GM18867 (cell line): ENCODE measurements around the gene NPHP4.

Experiments
- ATAC-seq: cut with Tn5 transposase; IDR thresholded peaks from one replicate; pipeline ENCODE4 v1.9.1; 2021; ENCODE audit warnings: mild to moderate bottlenecking, moderate library complexity; ENCODE audit not compliant: unreplicated experiment

The NPHP4 gene

DNA sequence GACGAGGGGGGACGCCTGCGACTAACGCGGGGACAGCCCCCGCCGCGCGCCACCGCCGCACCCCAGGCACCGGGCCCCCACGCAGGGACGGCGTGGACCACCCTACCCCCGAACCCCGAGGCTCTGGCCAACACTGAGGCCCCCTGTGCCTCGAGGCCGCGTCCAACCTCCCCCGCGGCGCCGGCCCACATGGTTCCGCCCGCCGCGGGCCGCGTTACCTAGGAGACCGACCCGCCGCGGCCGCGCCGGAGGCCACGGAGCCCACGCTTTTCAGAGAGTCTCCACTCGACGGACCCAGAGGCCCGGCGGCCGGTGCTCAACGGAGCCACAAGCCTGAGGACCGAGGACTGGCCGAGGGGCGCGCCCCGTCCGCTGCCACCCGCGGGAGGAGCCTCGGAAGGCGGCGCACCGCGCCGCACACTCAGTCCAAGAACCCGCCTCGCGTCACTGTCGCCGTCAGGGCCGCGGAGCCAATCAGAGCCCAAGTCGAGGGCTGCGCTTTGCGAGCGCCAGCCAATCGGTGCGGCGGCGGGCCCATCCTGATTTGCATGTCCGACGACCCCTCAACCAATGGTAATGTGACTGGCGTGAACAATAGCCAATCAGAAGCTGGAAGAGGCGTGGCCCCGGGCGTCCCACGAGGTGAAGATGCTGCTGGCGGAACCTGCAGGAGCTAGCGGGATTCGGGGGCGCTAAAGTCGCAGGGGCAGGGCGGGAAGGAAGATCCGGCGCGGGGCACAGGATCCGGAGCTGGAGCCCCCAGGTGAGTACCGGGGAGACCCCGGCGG, at the start of gene NPHP4:
TSS of gene NPHP4 (minus strand) at position 400 of the 788 bp plus-strand sequence. CDS start 6,136 bp downstream, outside the sequence.
- ATAC-seq, result peak; percentile 84

DNA sequence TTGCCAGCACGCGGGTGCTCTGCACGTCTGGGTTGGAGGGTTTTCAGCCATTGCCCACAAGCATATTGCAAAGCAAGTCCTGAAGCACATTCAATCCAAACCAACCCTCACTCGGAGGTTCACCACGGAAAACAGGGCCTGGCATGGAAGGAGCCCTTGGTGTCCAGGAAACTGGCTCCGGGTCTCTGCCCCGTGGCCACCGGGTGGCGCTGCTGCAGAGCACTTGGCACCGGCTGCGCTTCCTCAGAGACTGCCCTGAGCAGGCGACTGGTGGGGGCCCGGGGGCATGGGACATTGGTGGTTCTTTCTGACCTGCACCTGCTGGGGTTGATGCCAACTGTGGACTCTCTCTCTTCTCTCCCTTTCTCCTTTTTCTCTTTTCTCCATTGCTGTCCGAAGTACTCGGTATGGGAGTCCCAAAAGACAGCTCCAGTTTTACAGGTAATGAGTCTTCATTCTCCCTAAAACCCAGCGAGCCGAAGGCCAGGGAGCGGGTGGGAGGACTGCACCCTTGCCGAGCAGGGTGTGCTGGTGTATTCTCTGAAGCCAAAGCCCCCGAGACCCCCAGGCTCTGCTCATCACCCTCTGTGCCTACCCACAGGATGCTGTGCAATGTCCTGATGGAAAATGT, 49.3 kb upstream of the NPHP4 start:
- ATAC-seq, result no peak

DNA sequence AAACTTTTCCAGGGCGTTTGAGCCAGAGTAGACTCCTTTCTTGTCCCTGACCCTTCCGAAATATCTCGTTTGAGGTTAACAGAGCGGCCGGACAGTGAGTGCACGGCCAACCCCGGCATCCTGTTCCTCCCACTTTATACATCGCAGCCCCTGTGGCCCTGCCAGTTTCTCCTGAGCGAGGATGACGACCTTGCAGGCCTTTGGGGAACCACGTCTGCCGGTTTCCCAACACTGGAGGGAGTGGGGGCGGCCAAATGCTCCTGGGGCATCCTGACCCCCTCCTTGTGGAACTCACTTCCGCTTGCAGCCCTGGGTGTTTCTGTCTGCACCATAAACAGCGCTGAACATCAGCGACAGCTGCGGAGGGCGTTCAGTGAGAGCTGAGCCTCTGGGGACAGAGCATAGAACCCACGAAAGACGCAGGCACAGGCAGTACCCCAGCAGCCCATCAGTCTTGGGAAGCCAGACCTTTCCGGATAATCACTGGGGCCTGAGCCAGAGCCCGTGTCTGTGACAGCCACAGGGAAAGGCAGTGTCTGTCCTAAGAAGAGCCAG, 48.7 kb upstream of the NPHP4 start:
- ATAC-seq, result no peak

DNA sequence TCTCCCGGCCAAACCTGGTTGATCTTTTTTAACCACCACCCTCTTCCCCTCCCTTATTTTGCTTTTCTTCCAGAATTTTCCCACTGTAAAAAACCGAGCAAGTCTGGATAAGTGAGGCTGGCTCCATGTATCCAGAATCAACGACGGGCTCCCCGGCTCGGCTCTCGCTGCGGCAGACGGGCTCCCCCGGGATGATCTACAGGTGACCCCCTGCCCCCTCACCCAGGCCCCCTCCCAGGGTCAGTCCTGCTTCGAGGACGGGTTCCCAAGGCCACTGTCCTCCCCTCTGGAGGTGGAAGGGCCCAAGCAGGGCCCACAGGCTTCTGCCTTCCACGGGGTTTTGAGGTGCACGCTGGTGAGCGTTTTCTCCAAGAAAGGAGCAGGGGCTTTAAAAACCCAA, 48.2 kb upstream of the NPHP4 start:
- ATAC-seq, result no peak

DNA sequence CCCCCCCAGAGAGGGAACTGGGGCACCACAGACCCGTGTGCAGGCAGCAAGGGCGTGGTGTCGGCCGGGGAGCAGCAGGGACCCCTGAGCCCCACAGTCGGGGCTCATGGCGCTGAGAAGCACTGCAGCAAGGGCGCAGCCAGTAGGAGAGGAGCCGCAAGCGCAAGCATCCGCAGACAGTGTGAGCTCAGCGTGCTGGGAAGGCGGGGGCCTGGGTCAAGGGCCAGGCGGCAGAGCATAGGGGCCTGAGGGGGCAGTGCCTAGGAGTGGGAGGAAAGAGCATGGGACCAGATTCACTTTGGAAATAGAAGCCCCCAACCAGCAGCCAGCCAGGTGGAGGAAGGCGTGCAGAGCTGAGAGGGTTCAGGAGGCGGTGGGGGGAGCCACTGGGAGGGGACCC, 46.8 kb upstream of the NPHP4 start:
- no peak for ATAC-seq

DNA sequence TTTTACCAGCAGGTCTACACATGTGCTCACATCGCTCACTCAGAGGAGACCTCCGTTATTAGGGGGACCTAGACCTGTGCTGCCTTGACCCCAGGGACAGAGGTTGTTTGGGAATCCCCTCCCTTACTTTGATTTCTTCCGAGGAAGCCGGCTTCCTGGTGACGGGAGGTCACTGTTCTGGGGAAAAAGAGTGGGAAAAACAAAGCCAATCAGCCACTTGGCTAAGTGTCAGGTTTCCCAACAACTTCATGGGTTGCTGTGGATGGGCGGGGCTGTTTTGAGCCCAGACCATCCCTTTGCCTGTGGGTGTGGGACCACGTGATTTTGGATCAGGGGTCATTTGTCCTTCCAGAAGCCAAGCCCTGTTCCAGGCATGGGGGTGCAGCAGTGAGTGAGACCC, 46.4 kb upstream of the NPHP4 start:
- no peak for ATAC-seq

DNA sequence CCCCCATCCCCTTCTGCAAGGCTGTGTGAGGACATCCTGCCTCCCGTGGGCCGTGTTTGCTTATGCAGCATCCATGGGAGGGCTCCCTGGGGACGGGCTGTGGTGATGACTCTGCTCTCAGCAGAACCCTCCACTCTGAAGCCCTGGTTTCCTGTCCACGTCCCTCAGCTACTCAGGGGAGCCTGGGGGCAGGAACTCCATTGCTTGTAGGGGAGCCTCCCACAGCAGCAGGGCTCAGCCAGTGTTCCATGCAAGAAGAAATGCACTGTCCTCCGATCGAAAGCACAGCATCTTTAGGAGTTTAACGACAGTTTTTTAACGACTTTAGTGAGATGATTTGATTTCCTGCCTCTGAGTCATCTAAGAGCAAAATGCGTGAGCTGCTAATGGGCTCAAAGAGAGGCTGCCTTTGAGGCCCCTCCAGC, 45.1 kb upstream of the NPHP4 start:
- no peak for ATAC-seq

DNA sequence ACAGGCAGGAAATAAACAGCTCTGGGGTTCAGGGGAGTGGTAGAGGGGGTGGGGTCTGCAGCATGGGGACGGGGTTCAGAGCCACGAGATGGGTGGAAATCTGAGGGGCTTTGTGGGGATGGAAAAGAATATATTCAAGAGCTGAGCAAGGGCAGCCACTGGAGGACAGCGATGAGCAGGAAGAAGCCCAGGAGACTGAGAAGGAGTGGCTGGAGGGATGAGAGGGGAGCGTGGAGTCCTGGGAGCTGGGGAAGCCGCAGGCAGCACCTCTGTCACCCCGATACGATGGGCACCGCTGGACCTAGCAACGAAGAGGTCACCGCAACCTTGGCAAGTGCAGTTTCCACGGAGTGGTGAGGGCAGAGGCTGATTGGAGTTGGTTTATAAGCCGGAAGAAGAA, 43.5 kb upstream of the NPHP4 start:
- ATAC-seq, result no peak

DNA sequence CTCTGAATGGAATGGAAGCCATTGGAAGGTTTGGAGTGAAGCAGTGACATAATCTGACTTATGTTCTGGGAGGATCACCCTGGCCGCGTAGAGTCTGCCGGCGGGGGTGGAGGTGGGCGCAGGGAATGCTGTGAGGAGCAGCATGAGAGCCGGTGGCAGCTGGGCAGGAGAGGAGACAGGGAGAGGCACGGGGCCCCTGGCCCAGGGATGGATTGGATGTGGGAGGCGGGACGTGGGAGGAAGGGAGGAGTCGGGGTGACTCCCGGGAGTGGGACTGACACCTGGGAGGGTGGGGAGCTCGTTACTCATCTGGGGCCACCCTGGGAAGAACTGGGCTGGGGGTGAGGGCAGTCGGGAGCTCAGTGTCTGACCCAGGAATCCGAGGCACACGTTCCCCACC, 43.1 kb upstream of the NPHP4 start:
- no peak for ATAC-seq

DNA sequence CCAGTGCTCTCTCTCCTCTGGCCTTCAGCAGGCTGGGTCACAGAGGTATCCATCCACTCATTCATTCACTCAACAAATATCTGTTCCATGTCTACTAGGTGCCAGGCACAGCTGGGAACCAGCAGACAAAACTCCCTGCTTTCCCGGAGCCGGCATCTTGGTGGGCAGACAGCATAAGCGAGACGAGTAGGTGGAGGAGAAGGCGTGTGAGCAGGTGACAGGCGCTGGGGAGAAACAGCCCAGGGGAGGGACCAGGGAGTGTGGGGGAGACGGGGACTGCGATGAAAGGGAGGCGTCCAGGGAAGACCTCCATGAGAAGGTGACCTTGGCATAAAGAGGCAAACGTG, 42.5 kb upstream of the NPHP4 start:
- no peak for ATAC-seq

DNA sequence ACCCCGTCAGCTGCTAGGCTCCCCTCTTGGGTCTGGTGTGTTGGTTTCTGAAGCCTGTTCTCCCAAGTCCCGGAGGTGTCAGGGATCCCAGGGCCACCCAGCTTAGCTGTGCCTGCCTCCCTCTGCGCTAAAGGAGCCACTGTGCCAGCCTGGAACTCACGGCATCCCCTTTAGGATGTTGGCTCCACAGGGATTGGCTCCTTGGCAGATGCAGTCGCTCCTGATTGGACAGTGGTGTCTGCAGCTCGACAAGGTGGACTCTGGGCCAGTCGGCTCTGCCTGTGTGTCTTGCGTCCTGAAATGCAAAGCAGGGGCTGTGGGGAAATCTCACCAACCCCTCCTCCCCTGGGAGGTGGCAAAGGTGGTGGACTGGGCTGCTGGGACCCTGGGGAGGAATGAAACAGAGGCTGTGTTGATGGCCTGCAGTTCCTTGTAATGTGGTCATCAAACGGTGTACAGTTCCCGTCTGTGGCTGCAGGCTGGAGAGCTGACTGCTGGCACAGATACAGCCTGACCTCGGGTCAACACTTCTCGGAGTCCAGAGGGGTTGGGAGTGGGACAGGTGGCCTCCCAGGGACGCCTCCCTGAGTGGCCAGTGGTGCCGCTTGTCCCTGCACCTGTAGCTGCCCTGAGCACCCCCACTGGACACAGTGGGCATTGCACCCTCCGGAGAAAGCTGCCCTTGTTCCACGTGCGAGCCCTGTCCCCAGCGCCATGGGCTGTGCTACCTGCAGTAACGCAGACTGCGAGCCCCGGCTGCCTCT, 41.9 kb upstream of the NPHP4 start:
- ATAC-seq, result no peak

DNA sequence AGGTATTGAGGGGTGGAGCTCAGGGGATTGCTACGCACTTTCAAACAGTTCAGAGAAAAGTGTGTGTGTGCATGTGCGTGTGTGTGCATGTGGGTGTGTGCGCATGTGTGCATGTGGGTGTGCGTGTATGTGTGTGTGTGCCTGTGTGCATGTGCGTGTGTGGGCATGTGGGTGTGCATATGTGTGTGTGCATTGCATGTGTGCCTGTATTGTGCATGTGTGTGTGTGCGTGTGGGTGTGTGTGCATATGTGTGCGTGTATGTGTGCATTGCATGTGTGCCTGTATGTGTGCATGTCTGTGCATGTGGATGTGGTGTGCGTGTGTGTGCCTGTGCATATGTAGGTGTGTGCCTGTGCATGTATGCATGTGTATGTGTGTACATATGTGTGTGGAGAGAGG, 40.9 kb upstream of the NPHP4 start:
- ATAC-seq, result no peak

DNA sequence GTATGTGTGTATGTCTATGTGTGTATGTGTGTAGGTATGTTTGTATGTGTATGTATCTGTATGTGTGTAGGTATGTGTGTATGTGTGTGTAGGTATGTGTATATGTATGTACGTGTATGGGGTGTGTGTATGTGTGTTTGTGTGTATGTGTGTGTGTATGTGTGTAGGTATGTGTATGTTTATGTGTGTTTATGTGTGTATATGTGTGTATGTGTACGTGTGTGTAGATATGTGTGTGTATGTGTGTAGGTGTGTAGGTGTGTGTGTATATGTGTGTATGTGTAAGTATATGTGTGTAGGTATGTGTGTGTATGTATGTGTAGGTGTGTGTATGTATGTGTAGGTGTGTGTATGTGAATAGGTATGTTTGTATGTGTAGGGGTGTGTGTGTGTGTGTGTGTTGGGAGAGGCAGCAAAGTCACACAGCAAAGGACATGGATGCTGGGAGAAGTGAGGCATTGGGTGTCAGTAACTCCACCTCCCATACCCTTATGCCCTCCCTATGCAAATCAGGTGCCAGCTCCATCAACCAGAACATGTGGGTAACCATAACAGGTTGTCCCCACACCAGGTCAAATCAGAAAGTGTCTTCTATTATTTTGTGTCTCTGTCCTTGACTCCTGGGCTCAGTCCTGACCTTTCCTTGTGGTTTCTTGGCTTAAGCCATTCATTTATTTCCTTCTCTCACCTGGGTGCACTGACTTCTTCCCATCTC, 38.5 kb upstream of the NPHP4 start:
- ATAC-seq, result no peak

DNA sequence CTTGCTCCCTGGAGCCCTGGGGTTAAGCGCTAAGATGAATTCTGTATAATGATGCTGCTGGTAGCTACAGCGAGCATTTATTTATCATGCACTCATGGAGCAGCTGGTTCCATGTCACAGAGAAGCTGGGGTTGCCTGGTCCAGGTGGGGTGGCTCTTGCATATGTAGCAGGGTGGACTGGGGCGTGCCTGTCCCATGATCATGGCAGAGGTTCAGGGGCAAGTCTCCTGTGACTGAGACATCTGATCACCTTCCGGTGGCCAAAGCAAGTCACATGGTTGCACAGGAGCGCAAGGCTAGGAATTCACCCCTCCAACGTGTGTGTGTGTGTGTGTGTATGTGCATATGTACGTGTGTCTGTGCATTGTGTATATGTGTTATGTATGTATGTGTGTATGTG, 37.9 kb upstream of the NPHP4 start:
- ATAC-seq, result no peak

DNA sequence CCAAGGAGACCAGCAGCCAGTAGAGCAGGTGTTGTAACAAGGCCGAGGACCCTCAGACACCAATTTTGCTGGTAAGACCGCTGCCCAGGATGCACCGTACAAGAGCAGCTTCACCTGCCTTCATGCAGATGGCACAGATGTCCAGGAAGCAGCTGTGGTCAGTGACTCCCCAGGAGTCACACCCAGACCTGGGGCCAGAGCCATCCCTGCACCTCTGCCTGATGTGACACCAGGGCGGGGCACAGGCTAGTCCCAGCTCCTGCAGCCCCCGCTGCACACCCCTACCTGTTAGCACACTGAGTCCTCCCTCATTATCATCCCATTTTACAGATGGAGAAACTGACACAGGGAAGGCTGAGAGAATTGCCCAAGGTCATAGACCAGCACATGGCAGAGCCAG, 37.1 kb upstream of the NPHP4 start:
- ATAC-seq, result no peak

DNA sequence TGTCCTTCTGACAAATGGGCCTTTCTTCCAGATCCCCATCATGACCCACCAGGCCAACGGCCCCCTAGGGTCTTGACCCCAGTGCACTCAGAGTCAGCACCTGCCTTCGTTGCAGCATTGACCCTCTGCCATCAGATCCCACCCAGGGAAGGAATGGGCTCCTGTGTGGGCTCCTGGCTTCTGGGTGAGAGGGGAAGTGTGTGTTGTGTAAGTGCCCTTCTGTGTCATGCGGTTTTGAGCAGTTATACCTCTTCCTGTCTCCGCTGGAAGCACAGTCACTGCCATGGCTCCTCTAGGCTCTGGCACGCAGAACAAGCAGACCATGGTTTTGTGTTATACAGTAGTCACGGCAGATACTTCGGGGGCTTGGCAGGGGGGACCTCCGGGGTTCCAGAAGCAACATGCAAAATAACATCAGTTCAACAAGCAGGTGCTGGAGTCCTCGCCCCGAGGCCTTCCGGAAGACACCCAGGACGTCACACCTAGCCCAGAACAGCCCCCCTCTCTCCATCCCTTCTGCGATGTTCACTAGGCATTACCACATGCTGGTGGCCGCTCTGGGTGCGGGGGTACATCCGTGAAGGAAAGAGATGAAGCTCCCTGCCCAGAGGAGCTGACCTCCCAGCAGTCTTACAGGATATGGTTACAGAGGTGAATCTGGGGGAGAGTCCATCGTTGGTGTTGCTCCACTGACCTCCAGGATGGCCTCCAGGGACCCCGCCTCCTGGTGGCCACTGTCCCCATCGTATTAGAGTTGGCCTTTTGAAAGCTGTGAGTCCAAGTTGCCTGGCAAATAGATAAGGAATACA, 36.0 kb upstream of the NPHP4 start:
- no peak for ATAC-seq

DNA sequence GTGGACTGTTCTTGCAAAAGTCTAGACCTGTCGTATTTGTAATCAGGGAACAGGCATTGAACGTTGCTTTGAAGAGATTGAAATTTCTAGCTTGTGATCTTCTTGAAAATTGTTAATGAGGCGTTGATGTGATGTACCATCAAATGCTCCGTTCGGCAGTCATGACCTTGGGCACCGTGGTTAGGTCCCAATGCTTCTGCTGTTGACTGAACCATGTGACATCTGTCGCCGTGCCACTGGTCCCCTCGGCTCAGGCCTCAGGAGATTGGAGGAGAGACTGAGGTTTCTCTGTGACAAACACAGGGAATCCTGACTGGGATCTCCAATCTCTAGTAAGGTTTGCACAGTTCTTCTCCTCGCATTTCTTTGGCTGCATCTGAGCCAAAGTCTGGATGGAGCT, 35.4 kb upstream of the NPHP4 start:
- ATAC-seq, result no peak

DNA sequence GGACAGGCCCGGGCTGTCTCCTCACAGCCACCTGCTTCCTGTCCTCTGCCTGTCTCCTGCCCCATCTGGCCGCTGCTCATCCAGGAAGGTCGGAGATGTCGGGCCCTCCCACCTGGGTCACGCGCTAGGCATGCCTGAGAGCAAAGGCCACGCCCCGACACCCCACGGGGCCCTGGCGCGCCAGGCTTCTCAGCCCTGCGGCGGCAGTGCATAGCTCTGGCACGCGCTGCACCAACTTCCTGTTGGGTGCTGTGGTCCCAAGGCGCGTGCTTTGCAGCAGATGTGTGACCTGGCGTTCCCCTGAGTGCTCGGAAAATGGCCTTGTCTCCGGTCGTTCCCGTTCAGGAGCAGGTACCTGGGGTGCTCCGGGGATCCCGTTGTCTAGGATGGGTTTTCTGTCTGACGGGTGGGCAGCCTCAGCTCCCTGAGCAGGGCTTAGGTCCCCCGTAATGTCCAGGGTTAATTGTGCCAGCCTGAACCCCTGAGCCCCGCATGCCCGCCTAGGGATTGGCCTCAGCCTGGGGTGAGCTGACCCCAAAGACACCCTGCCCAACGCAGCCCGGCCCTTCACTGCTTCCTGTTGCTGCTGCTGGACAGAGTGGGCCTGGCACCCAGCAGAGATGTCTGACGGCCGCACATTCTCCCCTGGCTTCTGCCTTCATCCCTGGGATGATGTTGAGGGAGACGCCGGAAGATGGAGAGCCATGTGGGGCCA, 34.0 kb upstream of the NPHP4 start:
- ATAC-seq, result peak; percentile 91

DNA sequence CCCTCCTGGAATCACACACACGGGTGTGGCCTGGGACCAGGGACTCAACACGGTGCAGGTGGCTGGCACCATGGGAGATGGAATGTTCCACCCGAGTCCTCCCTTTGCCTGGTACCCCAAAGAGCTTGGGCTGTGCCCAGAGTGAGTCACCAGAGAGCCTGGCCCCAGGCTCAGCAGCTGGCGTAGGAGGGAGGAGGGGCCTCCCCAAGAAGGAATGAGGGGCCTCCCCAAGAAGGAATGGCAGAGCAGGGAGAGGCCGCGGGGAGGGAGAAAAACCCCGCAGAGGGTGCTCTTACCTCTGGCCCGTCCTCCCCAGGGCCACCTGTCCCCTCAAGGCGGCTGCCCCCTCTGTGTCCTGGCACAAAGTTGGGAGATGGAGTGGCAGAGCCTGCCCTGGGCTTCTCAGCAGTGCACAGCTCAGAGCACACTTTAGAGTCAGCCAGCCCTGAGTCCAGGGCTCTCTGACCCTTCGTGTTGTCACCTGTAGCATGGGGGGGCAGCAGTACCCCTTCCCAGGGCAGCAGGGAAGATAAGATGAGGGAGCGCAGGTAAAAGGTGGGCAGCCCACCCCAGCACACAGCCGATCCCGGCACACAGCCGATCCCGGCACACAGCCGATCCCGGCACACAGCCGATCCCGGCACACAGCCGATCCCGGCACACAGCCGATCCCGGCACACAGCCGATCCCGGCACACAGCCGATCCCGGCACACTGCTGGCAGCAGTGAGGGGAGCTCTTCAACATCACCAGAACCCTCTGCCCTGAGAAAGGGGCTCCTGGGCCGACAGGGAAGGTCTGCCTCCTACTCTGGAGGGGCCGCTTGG, 33.3 kb upstream of the NPHP4 start:
- ATAC-seq, result no peak
